Esophagus squamous epithelium (tissue), 4 donors: ENCODE measurements around the gene ARFGAP1.

ENCODE experiments used
- POLR2A ChIP-seq, 4 donors: fragments of 450-650 bp; IDR thresholded peaks; one replicate each; pipeline ENCODE4 v1.6.1; 2017; ENCODE audit warnings: antibody characterized with exemption in 4 of 4, mild to moderate bottlenecking in 4 of 4, moderate library complexity in 3 of 4
- TF ChIP-seq, protein P1 (sequence below), 6 experiments: fragments of 450-650 bp in 4 of 6; fragments of 200-600 bp in 2 of 6; sonication (generic) in 2 of 6; IDR thresholded peaks; one replicate each; pipeline ENCODE4 v1.5.1; 2016 to 2019; ENCODE audit warnings: antibody characterized with exemption in 6 of 6, mild to moderate bottlenecking in 4 of 6, moderate library complexity in 4 of 6

- TF ChIP-seq, protein P1, sequence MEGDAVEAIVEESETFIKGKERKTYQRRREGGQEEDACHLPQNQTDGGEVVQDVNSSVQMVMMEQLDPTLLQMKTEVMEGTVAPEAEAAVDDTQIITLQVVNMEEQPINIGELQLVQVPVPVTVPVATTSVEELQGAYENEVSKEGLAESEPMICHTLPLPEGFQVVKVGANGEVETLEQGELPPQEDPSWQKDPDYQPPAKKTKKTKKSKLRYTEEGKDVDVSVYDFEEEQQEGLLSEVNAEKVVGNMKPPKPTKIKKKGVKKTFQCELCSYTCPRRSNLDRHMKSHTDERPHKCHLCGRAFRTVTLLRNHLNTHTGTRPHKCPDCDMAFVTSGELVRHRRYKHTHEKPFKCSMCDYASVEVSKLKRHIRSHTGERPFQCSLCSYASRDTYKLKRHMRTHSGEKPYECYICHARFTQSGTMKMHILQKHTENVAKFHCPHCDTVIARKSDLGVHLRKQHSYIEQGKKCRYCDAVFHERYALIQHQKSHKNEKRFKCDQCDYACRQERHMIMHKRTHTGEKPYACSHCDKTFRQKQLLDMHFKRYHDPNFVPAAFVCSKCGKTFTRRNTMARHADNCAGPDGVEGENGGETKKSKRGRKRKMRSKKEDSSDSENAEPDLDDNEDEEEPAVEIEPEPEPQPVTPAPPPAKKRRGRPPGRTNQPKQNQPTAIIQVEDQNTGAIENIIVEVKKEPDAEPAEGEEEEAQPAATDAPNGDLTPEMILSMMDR (IDR thresholded peaks at IDR 0.05) = no peak
- no peak for TF ChIP-seq POLR2A (IDR thresholded peaks at IDR 0.05)
Measured at GRCh38 chr20:63330940-63331339, 58.3 kb downstream of the ARFGAP1 start.
